ENCODE measurements around the gene PSG7.
"Not testable (repeated sequence)": the region's sequence is repeated elsewhere in the genome, so short reads cannot be mapped to it uniquely, and the experiment has no call there.

The PSG7 gene

GRCh38 chr19:42961119-42961518 is 24.1 kb upstream of the PSG7 start:
- Histone ChIP-seq H4K20me1 (ENCODE audit: insufficient read depth, low read length) (no peaks in the 10 kb centered on the region), H3K9me3 (ENCODE audit: insufficient read depth, low read length, severe bottlenecking) (no peaks in the 10 kb centered on the region), H3K4me3 (ENCODE audit: low read depth in 1 of 2, low read length in 2 of 2) (no peak overlapping the region), H3K4me2 (ENCODE audit: insufficient read depth, low read length) (no peak overlapping the region), H2AFZ (ENCODE audit: low read depth, low read length) (no peak overlapping the region), H3K27ac (ENCODE audit: low read length) (no peak overlapping the region), H3K79me2 (ENCODE audit: insufficient read depth, low read length) (no peaks in the 10 kb centered on the region), H3K27me3 (ENCODE audit: insufficient read depth, low read length, poor library complexity) (no peaks in the 10 kb centered on the region), H3K9ac (ENCODE audit: low read depth, low read length) (no peak overlapping the region), H3K36me3 (ENCODE audit: insufficient read depth, low read length) (no peaks in the 10 kb centered on the region), H3K4me1 (ENCODE audit: insufficient read depth, low read length) (no peaks in the 10 kb centered on the region)
- DNase-seq (no peak), ATAC-seq (ENCODE audit: insufficient read depth, low read depth) (no peak)
- TF ChIP-seq EZH2 (IDR thresholded peaks at IDR 0.05; ENCODE audit: borderline replicate concordance, low read depth, low read length, severe bottlenecking) (no peak), CTCF (IDR thresholded peaks at IDR 0.05; ENCODE audit: borderline replicate concordance, extremely low read depth, low read length, poor library complexity, severe bottlenecking) (no peak)

GRCh38 chr19:42952126-42952525 is 15.1 kb upstream of the PSG7 start:
- H3K27me3 ChIP-seq (ENCODE audit: insufficient read depth, low read length, poor library complexity); H2AFZ ChIP-seq (ENCODE audit: low read depth, low read length); H3K79me2 ChIP-seq (ENCODE audit: insufficient read depth, low read length); H3K27ac ChIP-seq (ENCODE audit: low read length); DNase-seq; H4K20me1 ChIP-seq (ENCODE audit: insufficient read depth, low read length); H3K4me3 ChIP-seq (ENCODE audit: low read depth in 1 of 2, low read length in 2 of 2); H3K9ac ChIP-seq (ENCODE audit: low read depth, low read length); H3K9me3 ChIP-seq (ENCODE audit: insufficient read depth, low read length, severe bottlenecking); H3K4me2 ChIP-seq (ENCODE audit: insufficient read depth, low read length); H3K36me3 ChIP-seq (ENCODE audit: insufficient read depth, low read length); ATAC-seq (ENCODE audit: insufficient read depth, low read depth); H3K4me1 ChIP-seq (ENCODE audit: insufficient read depth, low read length): not testable (repeated sequence)

DNA sequence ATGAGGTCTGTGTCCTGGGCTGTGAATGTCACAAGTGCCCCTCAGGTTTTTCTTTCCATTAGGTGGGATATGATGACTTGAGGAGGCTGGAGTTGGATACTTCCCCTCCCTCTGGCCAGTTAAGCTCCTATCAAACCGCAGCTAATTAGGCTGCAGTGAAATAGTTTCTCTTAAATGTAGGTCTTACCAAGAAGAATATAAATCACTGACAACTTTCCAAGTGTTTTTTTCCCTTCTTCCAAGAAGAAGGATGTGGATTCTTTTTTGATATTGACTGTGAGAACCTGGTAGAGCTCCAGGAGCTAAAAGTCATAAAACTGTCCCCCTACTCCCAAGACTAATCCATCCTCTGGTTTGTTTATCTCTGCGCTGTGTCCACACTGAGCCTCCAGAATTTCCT is 14.5 kb upstream of the PSG7 start:
- not testable (repeated sequence) for H3K9ac ChIP-seq (ENCODE audit: low read depth, low read length); H3K36me3 ChIP-seq (ENCODE audit: insufficient read depth, low read length); ATAC-seq (ENCODE audit: insufficient read depth, low read depth); DNase-seq; H3K9me3 ChIP-seq (ENCODE audit: insufficient read depth, low read length, severe bottlenecking); H3K4me2 ChIP-seq (ENCODE audit: insufficient read depth, low read length); H3K79me2 ChIP-seq (ENCODE audit: insufficient read depth, low read length); H3K27ac ChIP-seq (ENCODE audit: low read length); H2AFZ ChIP-seq (ENCODE audit: low read depth, low read length); H3K27me3 ChIP-seq (ENCODE audit: insufficient read depth, low read length, poor library complexity); H3K4me1 ChIP-seq (ENCODE audit: insufficient read depth, low read length); H3K4me3 ChIP-seq (ENCODE audit: low read depth in 1 of 2, low read length in 2 of 2); H4K20me1 ChIP-seq (ENCODE audit: insufficient read depth, low read length)

- Histone ChIP-seq H2AFZ (ENCODE audit: low read depth, low read length) (no peak overlapping the region), H3K27me3 (ENCODE audit: insufficient read depth, low read length, poor library complexity) (no peaks in the 10 kb centered on the region), H3K4me2 (ENCODE audit: insufficient read depth, low read length) (no peak overlapping the region), H3K9ac (ENCODE audit: low read depth, low read length) (no peak overlapping the region), H3K9me3 (ENCODE audit: insufficient read depth, low read length, severe bottlenecking) (no peaks in the 10 kb centered on the region), H3K79me2 (ENCODE audit: insufficient read depth, low read length) (no peaks in the 10 kb centered on the region), H4K20me1 (ENCODE audit: insufficient read depth, low read length) (no peaks in the 10 kb centered on the region), H3K27ac (ENCODE audit: low read length) (no peak overlapping the region), H3K36me3 (ENCODE audit: insufficient read depth, low read length) (no peaks in the 10 kb centered on the region), H3K4me1 (ENCODE audit: insufficient read depth, low read length) (no peaks in the 10 kb centered on the region), H3K4me3 (ENCODE audit: low read depth in 1 of 2, low read length in 2 of 2) (no peak overlapping the region)
- no peak for DNase-seq
- no peak for ATAC-seq (ENCODE audit: insufficient read depth, low read depth)
- TF ChIP-seq CTCF (IDR thresholded peaks at IDR 0.05; ENCODE audit: borderline replicate concordance, extremely low read depth, low read length, poor library complexity, severe bottlenecking): peak; percentile 45
- TF ChIP-seq EZH2 (IDR thresholded peaks at IDR 0.05; ENCODE audit: borderline replicate concordance, low read depth, low read length, severe bottlenecking): no peak
Observed at GRCh38 chr19:42942187-42942789, 5.3 kb upstream of the PSG7 start.

GRCh38 chr19:42934726-42935125 is 2.3 kb downstream of the PSG7 start:
- not testable (repeated sequence) for H3K9ac ChIP-seq (ENCODE audit: low read depth, low read length); H4K20me1 ChIP-seq (ENCODE audit: insufficient read depth, low read length); H3K4me2 ChIP-seq (ENCODE audit: insufficient read depth, low read length); H3K79me2 ChIP-seq (ENCODE audit: insufficient read depth, low read length); H3K4me1 ChIP-seq (ENCODE audit: insufficient read depth, low read length); H3K4me3 ChIP-seq (ENCODE audit: low read depth in 1 of 2, low read length in 2 of 2); DNase-seq; ATAC-seq (ENCODE audit: insufficient read depth, low read depth); H3K27me3 ChIP-seq (ENCODE audit: insufficient read depth, low read length, poor library complexity); H3K9me3 ChIP-seq (ENCODE audit: insufficient read depth, low read length, severe bottlenecking); H2AFZ ChIP-seq (ENCODE audit: low read depth, low read length); H3K36me3 ChIP-seq (ENCODE audit: insufficient read depth, low read length); H3K27ac ChIP-seq (ENCODE audit: low read length)

DNA sequence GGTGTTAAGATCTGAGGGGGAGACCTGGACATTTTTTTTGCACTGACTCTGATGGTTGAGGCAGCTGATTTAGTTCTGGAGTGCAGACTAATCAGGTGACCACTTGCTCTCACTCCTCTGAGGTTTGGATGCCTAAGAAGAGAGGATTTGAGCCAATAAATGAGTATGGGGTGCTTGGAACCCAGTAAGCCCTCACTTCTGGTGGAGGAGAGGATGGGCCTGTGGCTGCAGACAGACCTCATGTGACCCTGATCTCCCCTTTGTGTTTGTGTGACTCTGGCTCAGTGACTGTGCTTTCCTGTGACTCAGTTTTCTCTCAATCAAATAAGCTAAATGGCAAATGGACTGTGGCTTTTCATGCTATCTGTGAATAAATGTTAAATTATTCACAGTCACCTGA is 2.8 kb downstream of the PSG7 start:
- H3K9ac ChIP-seq (ENCODE audit: low read depth, low read length); H3K4me3 ChIP-seq (ENCODE audit: low read depth in 1 of 2, low read length in 2 of 2); DNase-seq; H3K27me3 ChIP-seq (ENCODE audit: insufficient read depth, low read length, poor library complexity); H3K27ac ChIP-seq (ENCODE audit: low read length); H3K36me3 ChIP-seq (ENCODE audit: insufficient read depth, low read length); H3K4me1 ChIP-seq (ENCODE audit: insufficient read depth, low read length); H3K79me2 ChIP-seq (ENCODE audit: insufficient read depth, low read length); ATAC-seq (ENCODE audit: insufficient read depth, low read depth); H2AFZ ChIP-seq (ENCODE audit: low read depth, low read length); H3K4me2 ChIP-seq (ENCODE audit: insufficient read depth, low read length); H3K9me3 ChIP-seq (ENCODE audit: insufficient read depth, low read length, severe bottlenecking); H4K20me1 ChIP-seq (ENCODE audit: insufficient read depth, low read length): not testable (repeated sequence)

- not testable (repeated sequence) for H3K4me3 ChIP-seq (ENCODE audit: low read depth in 1 of 2, low read length in 2 of 2); ATAC-seq (ENCODE audit: insufficient read depth, low read depth)
Observed at GRCh38 chr19:42933412-42933811, 3.6 kb downstream of the PSG7 start.

More at GRCh38 chr19:42933412-42933811, 3.6 kb downstream of the PSG7 start:
- not testable (repeated sequence) for DNase-seq; H3K4me1 ChIP-seq (ENCODE audit: insufficient read depth, low read length); H3K27me3 ChIP-seq (ENCODE audit: insufficient read depth, low read length, poor library complexity); H3K79me2 ChIP-seq (ENCODE audit: insufficient read depth, low read length); H3K9ac ChIP-seq (ENCODE audit: low read depth, low read length); H2AFZ ChIP-seq (ENCODE audit: low read depth, low read length); H4K20me1 ChIP-seq (ENCODE audit: insufficient read depth, low read length); H3K27ac ChIP-seq (ENCODE audit: low read length); H3K4me2 ChIP-seq (ENCODE audit: insufficient read depth, low read length); H3K9me3 ChIP-seq (ENCODE audit: insufficient read depth, low read length, severe bottlenecking); H3K36me3 ChIP-seq (ENCODE audit: insufficient read depth, low read length)
